ENCODE measurements around the gene GPR135.

GPR135 gene, protein sequence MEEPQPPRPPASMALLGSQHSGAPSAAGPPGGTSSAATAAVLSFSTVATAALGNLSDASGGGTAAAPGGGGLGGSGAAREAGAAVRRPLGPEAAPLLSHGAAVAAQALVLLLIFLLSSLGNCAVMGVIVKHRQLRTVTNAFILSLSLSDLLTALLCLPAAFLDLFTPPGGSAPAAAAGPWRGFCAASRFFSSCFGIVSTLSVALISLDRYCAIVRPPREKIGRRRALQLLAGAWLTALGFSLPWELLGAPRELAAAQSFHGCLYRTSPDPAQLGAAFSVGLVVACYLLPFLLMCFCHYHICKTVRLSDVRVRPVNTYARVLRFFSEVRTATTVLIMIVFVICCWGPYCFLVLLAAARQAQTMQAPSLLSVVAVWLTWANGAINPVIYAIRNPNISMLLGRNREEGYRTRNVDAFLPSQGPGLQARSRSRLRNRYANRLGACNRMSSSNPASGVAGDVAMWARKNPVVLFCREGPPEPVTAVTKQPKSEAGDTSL

GRCh38 chr14:59465316-59466135 lies at the start of gene GPR135:
TSS of gene GPR135 (minus strand) at chr14:59465380. CDS start at chr14:59465226, 154 bp downstream.
- no peaks in the 10 kb centered on the region for H3K9me3 Mint-ChIP-seq
- H3K27ac Mint-ChIP-seq = peak within 1 kb of the TSS; percentile 45
- ATAC-seq (peak; percentile 49), DNase-seq (ENCODE audit: low spot score in 2 of 2) (peak in 1 of 2 donors; percentile 65)
- peaks cover 8% of the 10 kb centered on the region for H3K4me1 Mint-ChIP-seq
- peak within 1 kb of the TSS; percentile 81 for H3K4me3 Mint-ChIP-seq
- H3K36me3 Mint-ChIP-seq = no peaks in the 10 kb centered on the region

GRCh38 chr14:59511916-59512575 lies 46.9 kb upstream of the GPR135 start:
- Mint-ChIP-seq H3K4me3 (no peak overlapping the region), H3K9me3 (peaks cover 3% of the 10 kb centered on the region), H3K27ac (no peak overlapping the region), H3K4me1 (no peaks in the 10 kb centered on the region), H3K36me3 (no peaks in the 10 kb centered on the region)
- no peak for ATAC-seq
- DNase-seq (ENCODE audit: low spot score in 2 of 2) = no peak

- Mint-ChIP-seq H3K4me1 (no peaks in the 10 kb centered on the region), H3K9me3 (peaks cover under 1% of the 10 kb centered on the region), H3K27ac (no peak overlapping the region), H3K4me3 (no peak overlapping the region), H3K36me3 (no peaks in the 10 kb centered on the region)
- ATAC-seq (no peak), DNase-seq (ENCODE audit: low spot score in 2 of 2) (no peak)
These were observed 45.8 kb upstream of the GPR135 start for GRCh38 chr14:59510966-59511365.

GRCh38 chr14:59510001-59510400 lies 44.8 kb upstream of the GPR135 start:
- H3K9me3 Mint-ChIP-seq = no peaks in the 10 kb centered on the region
- H3K4me1 Mint-ChIP-seq = no peaks in the 10 kb centered on the region
- no peak overlapping the region for H3K4me3 Mint-ChIP-seq
- DNase-seq (ENCODE audit: low spot score in 2 of 2) (no peak), ATAC-seq (no peak)
- no peak overlapping the region for H3K27ac Mint-ChIP-seq
- no peaks in the 10 kb centered on the region for H3K36me3 Mint-ChIP-seq

GRCh38 chr14:59509101-59509500 lies 43.9 kb upstream of the GPR135 start:
- Mint-ChIP-seq H3K4me3 (no peak overlapping the region), H3K9me3 (no peaks in the 10 kb centered on the region), H3K27ac (no peak overlapping the region), H3K36me3 (no peaks in the 10 kb centered on the region), H3K4me1 (no peaks in the 10 kb centered on the region)
- no peak for ATAC-seq
- no peak for DNase-seq (ENCODE audit: low spot score in 2 of 2)

DNA sequence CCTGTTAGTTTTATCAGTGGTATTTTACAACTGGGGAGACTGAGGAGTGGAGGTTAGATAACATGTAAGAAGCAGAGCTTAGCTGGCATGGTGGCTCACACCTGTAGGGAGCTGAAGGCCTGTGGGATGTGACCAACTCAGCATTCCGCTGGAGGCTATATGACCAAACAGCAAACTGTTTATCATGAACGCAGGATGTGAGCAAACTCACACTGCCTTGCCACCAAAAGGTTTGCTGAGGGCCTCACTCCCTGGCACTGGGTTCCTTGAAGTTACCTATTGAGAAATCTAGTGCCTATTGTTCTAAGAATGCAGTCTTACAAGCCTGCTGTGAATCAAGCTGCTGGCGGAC lies 42.5 kb upstream of the GPR135 start:
- Mint-ChIP-seq H3K36me3 (no peaks in the 10 kb centered on the region), H3K9me3 (no peaks in the 10 kb centered on the region), H3K4me3 (no peak overlapping the region), H3K27ac (no peak overlapping the region), H3K4me1 (no peaks in the 10 kb centered on the region)
- no peak for ATAC-seq
- no peak for DNase-seq (ENCODE audit: low spot score in 2 of 2)

GRCh38 chr14:59507063-59507751 lies 42.0 kb upstream of the GPR135 start:
- no peaks in the 10 kb centered on the region for H3K36me3 Mint-ChIP-seq
- H3K9me3 Mint-ChIP-seq = no peaks in the 10 kb centered on the region
- DNase-seq (ENCODE audit: low spot score in 2 of 2) = peak; percentile 10 to 68
- H3K27ac Mint-ChIP-seq = no peak overlapping the region
- ATAC-seq = peak; percentile 71
- H3K4me1 Mint-ChIP-seq = no peaks in the 10 kb centered on the region
- H3K4me3 Mint-ChIP-seq = no peak overlapping the region

- Mint-ChIP-seq H3K27ac (no peak overlapping the region), H3K4me1 (no peaks in the 10 kb centered on the region), H3K4me3 (no peak overlapping the region), H3K36me3 (peaks cover 33% of the 10 kb centered on the region), H3K9me3 (no peaks in the 10 kb centered on the region)
- DNase-seq (ENCODE audit: low spot score in 2 of 2) (no peak), ATAC-seq (no peak)
These were observed 38.1 kb upstream of the GPR135 start for GRCh38 chr14:59503256-59503655.

- peaks cover 7% of the 10 kb centered on the region for H3K4me1 Mint-ChIP-seq
- H3K27ac Mint-ChIP-seq = no peak overlapping the region
- no peaks in the 10 kb centered on the region for H3K9me3 Mint-ChIP-seq
These were observed 35.6 kb upstream of the GPR135 start for GRCh38 chr14:59500732-59501131.

GRCh38 chr14:59492384-59492783 lies 27.2 kb upstream of the GPR135 start:
- no peak for ATAC-seq

More at GRCh38 chr14:59500732-59501131, 35.6 kb upstream of the GPR135 start:
- ATAC-seq (no peak), DNase-seq (ENCODE audit: low spot score in 2 of 2) (no peak)
- no peak overlapping the region for H3K4me3 Mint-ChIP-seq
- peaks cover 57% of the 10 kb centered on the region for H3K36me3 Mint-ChIP-seq

DNA sequence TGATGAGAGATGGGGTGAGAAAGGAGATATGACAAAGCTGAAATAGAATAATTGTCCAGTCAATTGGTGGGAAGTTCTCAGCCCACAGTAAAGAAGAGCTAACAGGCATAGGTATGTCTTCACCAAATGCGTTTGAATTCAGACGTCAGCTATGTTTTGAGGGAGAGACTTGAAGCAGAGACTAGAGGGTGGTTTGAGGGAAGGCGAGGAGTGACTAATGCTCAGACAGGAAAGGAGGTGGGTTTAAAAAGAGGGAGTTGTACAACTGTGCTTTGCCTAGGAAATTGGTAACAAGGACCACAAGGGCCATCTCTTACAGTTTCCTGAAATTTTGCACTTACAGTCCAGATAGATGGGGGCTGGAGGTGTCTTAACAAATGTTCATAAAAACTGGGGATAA lies 25.6 kb upstream of the GPR135 start:
- Mint-ChIP-seq H3K4me1 (peaks cover 29% of the 10 kb centered on the region), H3K36me3 (peaks cover 76% of the 10 kb centered on the region), H3K27ac (no peak overlapping the region), H3K4me3 (no peak overlapping the region), H3K9me3 (no peaks in the 10 kb centered on the region)
- no peak for ATAC-seq
- DNase-seq (ENCODE audit: low spot score in 2 of 2) = no peak

More at GRCh38 chr14:59492384-59492783, 27.2 kb upstream of the GPR135 start:
- peaks cover 30% of the 10 kb centered on the region for H3K4me1 Mint-ChIP-seq
- H3K9me3 Mint-ChIP-seq = no peaks in the 10 kb centered on the region
- H3K4me3 Mint-ChIP-seq = no peak overlapping the region
- H3K36me3 Mint-ChIP-seq = peaks cover 91% of the 10 kb centered on the region
- DNase-seq (ENCODE audit: low spot score in 2 of 2) = no peak
- no peak overlapping the region for H3K27ac Mint-ChIP-seq

GRCh38 chr14:59484639-59485175 lies 19.5 kb upstream of the GPR135 start:
- Mint-ChIP-seq H3K4me1 (peaks cover 64% of the 10 kb centered on the region), H3K27ac (peak overlapping the region; percentile 87), H3K36me3 (peaks cover 20% of the 10 kb centered on the region), H3K9me3 (no peaks in the 10 kb centered on the region), H3K4me3 (peak overlapping the region; percentile 80)
- ATAC-seq = peak; percentile 70
- no peak for DNase-seq (ENCODE audit: low spot score in 2 of 2)

DNA sequence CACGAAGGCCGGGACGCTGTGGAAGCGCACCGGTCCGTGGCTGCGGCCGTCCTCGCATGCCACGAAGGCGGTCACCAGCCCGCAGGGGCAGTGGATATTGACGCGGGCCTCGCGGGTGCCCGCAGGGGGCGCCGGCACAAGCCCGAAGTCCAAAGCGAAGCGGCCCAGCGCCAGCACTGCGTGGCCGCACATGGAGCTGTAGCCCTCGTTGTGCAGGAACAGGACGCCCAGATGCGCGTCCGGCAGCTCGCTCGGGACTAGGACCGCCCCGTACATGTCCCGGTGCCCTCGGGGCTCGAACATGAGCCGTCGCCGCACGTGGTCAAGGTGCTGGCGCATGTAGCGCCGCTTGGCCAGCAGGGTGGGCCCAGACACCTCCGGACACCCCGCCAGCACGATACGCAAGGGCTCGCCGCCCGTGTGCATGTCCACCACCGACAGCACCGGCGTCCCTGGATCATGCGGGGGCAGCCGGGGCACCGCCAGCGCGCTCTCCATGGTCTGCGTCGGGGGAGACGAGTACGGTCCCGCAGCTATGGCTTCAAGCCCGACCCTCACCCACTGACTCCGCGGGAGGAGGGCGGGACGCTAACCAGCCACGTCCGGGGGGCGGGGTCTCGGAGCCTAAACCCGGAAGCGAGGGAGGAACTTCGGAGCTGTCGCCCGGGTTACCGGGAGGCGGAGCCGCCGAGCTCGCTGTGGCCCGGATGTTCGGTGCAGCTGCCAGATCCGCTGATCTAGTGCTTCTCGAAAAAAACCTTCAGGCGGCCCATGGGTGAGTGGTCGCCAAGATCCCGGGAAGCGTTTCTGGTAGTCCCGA lies 18.8 kb upstream of the GPR135 start, which contains the start of the genes JKAMP and L3HYPDH:
Gene JKAMP (plus strand): TSS at position 699 of the 820 bp plus-strand sequence. CDS start 73 bp downstream, at position 772.
Gene L3HYPDH (minus strand): TSS at position 590 of the 820 bp plus-strand sequence. CDS start 92 bp downstream, at position 498.
- H3K4me1 Mint-ChIP-seq = peaks cover 58% of the 10 kb centered on the region
- peak within 1 kb of the TSS; percentile 80 for H3K4me3 Mint-ChIP-seq
- DNase-seq (ENCODE audit: low spot score in 2 of 2) (peak; percentile 89 to 97), ATAC-seq (peak; percentile 95)
- peaks cover 14% of the 10 kb centered on the region for H3K36me3 Mint-ChIP-seq
- H3K27ac Mint-ChIP-seq = peak within 1 kb of the TSS; percentile 87
- H3K9me3 Mint-ChIP-seq = no peaks in the 10 kb centered on the region
